ENCODE measurements around the gene ZG16.
A peak's percentile ranks its signal among the peaks of the same experiment; 100 is the strongest.
"Not testable (repeated sequence)": the region's sequence is repeated elsewhere in the genome, so short reads cannot be mapped to it uniquely, and the experiment has no call there.

ZG16 gene

DNA sequence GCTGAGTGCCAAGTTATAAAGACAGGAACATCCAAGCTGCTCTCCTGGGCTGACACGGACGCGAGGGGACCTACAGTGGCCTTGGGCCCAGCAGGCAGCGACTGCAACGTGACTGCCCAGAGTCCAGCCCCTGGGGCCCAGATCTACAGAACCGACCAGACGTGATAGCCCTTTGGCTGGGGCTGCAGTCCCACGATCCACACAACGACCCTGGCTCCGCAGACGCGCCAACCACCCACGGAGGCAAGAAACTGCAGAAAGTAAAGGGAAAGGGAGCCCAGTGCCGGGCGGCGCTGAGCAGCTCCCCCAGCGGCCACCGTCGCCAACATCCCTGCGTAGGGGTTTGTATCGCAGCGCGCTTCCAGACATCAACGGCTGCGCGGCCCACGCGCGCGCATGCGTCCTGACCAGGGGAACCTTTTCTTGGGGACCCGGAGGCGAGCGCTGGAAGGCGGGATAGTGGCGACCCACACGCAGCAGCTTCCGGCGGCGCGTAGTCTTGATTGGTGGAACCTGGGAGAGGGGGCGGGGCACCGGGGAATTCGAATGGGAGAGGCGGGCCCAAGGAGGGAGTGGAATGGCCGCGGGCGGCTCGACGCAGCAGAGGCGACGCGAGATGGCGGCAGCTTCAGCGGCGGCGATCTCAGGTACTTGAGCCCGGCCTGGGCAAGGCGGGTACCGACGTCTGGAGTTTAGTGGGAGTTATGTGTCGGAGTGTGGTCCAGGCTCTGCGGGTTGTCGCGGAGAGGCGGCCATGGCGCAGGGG, 12.3 kb downstream of the ZG16 start, which contains the start of gene KIF22:
KIF22 (plus strand) TSS at position 569 of the 766 bp plus-strand sequence; CDS start at position 578, 9 bp downstream.
- DNase-seq = peak; percentile 96

- no peak for DNase-seq
These were observed 13.1 kb downstream of the ZG16 start for GRCh38 chr16:29790949-29791844.

GRCh38 chr16:29791845-29792807, 14.1 kb downstream of the ZG16 start:
- no peak for DNase-seq

- not testable (repeated sequence) for DNase-seq
These were observed 15.1 kb downstream of the ZG16 start for GRCh38 chr16:29793153-29793552.

DNA sequence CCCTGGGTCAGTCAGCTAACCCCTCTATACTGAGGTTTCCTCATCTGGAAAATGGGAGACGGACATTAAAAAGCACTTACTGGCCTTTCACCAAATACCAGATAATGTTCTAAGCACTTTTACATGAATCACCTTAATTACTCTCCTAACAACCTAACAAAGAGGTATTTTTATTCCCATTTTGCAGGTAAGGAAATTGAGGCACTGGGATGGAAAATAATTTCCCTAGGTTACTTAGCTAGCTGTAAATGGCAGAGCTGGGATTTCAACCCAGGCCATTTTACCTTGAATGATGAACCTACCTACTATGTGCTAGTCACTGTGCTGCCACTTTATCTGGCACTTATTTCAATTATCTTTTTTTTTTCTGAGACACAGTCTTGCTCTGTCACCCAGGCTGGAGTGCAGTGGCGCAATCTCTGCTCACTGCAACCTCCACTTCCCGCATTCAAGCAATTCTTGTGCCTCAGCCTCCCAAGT, 16.2 kb downstream of the ZG16 start:
- no peak for DNase-seq

GRCh38 chr16:29802416-29802935, 24.4 kb downstream of the ZG16 start:
- DNase-seq = no peak

DNA sequence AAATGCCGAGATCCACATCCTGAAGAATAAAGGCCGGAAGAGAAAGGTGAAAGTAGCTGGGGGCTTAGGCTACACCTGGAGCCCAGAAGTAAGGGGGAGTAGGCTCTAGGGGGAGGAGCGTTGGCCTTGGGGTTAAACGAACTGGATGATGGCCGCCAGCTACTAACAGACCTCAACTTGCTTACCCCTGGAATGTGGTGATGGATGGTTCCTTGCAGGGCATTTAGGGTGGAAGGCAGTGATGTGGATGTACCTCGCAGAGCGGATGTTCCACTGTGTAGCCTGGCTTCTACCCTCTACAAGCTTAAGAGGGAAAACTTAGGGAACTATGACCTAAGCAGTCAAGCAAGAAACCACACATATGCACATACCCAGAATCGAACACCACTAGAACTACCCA, 26.0 kb downstream of the ZG16 start:
- DNase-seq = no peak

- DNase-seq = peak; percentile 60
These were observed 26.6 kb downstream of the ZG16 start for GRCh38 chr16:29804455-29805231.

- DNase-seq = peak; percentile 95
These were observed 27.4 kb downstream of the ZG16 start for GRCh38 chr16:29805232-29806098.

DNA sequence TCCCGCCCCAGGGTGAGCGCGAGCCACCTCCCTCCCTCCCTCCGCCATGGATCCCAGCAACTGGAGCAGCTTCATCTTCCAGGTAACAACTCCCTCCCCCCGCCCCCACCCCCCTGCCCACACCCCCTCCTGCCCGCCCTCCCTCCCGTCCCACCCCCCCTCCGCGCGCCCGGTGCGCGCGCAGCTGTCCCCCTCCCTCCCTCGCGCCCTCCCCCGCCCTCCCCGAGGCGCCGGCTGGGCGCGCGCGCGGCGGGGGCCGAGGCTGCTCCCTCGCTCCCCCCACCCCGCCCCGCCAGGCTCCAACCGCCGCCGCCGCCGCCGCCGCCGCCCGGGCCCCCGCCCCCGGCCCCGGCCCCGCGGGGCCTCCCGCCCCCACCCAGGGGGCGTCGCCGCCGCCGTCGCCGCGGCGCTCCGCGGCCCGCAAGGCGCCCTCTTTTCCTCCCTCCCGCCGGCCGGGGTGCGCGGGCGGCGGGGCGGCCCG, 28.1 kb downstream of the ZG16 start, which contains the start of gene MAZ:
MAZ (plus strand) TSS at position 431 of the 481 bp plus-strand sequence. CDS start 173 bp downstream, outside the sequence.
- peak; percentile 90 for DNase-seq

DNA sequence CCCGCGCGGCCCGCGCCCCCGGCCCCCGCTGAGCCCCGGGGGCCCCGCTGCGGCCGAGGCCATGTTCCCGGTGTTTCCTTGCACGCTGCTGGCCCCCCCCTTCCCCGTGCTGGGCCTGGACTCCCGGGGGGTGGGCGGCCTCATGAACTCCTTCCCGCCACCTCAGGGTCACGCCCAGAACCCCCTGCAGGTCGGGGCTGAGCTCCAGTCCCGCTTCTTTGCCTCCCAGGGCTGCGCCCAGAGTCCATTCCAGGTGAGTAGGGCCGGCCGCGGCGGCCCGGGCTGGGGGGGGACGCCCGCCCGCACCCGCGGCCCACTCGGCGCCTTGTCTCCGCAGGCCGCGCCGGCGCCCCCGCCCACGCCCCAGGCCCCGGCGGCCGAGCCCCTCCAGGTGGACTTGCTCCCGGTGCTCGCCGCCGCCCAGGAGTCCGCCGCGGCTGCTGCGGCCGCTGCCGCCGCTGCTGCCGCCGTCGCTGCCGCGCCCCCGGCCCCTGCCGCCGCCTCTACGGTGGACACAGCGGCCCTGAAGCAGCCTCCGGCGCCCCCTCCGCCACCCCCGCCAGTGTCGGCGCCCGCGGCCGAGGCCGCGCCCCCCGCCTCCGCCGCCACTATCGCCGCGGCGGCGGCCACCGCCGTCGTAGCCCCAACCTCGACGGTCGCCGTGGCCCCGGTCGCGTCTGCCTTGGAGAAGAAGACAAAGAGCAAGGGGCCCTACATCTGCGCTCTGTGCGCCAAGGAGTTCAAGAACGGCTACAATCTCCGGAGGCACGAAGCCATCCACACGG, 28.8 kb downstream of the ZG16 start:
- DNase-seq = peak; percentile 49

DNA sequence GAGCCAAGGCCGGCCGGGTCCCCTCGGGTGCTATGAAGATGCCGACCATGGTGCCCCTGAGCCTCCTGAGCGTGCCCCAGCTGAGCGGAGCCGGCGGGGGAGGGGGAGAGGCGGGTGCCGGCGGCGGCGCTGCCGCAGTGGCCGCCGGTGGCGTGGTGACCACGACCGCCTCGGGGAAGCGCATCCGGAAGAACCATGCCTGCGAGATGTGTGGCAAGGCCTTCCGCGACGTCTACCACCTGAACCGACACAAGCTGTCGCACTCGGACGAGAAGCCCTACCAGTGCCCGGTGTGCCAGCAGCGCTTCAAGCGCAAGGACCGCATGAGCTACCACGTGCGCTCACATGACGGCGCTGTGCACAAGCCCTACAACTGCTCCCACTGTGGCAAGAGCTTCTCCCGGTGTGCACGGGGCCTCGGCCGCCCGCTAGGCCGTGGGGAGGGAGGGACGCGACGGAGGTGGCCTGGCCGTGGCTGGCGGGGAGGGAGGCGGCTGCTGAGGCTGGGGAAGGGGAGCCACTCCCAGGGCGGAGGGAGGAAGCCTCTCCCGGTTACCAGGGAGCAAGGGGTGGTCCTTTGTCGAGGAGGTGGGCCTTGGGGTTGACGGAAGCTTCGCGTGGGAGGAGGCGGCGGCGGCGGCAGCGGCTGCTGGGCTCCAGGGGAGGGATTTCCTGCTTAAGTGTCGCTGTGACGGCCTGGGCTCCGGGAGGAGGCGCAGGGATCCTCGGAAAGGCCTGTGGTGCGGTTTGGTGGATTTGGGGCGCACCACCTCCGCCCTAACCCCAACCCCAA, 29.6 kb downstream of the ZG16 start:
- peak; percentile 86 for DNase-seq

DNA sequence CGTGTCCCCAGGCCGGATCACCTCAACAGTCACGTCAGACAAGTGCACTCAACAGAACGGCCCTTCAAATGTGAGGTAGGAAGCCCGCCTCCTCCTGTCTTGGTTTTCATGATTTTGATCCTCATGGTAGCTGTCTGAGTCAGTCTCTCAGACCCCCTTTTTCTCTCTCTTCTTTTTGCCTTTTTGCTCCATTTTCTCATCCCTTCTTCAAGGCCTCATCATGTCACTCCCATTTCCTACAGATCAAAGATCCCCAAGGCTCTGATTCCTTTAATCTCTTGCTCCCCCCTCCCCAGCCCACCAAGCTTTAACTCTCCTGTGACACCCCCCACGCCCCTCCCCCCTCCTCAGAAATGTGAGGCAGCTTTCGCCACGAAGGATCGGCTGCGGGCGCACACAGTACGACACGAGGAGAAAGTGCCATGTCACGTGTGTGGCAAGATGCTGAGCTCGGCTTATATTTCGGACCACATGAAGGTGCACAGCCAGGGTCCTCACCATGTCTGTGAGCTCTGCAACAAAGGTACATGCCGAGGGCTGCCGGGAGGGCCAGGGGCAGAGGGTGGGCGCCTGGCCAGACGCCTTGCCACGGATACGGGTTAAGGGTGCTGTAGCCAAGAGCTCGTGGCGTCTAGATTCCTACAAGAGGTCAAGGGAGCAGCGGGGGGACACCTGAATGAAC, 30.3 kb downstream of the ZG16 start:
- peak; percentile 65 for DNase-seq

GRCh38 chr16:29809031-29809747, 31.1 kb downstream of the ZG16 start:
- no peak for DNase-seq

DNA sequence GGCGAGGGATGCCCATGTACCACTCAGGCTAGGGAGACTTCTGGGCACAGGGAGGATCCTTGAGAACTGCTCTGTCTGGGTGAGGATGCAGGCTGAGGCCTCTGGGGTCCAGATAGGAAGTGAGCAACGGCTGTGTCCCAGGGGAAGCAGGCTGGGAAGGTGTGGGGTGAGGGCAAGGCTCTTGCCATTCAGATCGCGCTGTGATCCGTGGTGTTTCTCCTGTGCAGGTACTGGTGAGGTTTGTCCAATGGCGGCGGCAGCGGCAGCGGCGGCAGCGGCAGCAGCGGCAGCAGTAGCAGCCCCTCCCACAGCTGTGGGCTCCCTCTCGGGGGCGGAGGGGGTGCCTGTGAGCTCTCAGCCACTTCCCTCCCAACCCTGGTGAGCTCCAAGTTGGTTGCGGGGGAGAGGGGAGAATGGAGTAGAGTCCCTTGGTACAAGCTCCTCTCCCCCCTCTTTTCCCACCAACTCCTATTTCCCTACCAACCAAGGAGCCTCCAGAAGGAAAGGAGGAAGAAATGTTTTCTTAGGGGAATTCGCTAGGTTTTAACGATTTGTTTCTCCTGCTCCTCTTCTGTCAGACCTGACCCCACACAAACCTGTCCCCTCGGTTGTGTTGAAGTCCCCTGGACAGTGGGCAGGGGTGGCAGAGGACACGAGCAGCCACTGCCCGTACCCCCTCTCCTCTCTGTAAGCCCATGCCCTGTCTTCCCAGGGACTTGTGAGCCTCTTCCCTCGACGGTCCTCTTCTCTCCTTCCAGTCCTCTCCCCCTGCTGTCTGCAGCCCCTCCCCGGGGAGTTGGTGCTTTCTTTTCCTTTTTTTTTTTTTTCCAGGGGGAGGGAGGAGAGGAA, 32.0 kb downstream of the ZG16 start:
- DNase-seq = no peak

DNA sequence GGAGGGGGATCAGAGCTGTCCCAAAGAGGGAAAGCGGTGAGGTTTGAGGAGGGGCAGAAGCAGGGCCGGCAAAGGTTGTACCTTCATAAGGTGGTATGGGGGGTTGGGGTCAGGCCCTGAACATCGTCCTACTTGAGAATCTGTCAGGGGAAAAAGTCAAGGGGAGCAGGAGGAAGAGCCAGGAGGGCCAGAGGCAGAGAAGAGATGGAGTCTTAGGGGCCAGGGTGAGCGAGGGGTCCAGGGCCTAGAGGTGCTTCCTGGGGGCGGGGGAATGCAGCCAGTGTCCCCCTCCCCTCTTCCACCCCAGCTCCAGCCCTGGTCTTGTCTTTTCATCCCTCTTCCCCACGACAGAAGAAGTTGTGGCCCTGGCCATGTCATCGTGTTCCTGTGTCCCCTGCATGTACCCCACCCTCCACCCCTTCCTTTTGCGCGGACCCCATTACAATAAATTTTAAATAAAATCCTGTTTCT, 32.7 kb downstream of the ZG16 start:
- DNase-seq = no peak

Data from NCI-H2029 (cell line).